HG03280 (cell line): ENCODE data around the gene NOTCH1.
"Not testable (repeated sequence)": the region's sequence is repeated elsewhere in the genome, so short reads cannot be mapped to it uniquely, and the experiment has no call there.

Source experiments
- ATAC-seq: cut with Tn5 transposase; IDR thresholded peaks from one replicate; pipeline ENCODE4 v1.9.1; 2021; ENCODE audit warnings: mild to moderate bottlenecking, moderate library complexity; ENCODE audit not compliant: unreplicated experiment

Gene NOTCH1

GRCh38 chr9:136578915-136579649 is 33.2 kb upstream of the NOTCH1 start:
- no peak for ATAC-seq

DNA sequence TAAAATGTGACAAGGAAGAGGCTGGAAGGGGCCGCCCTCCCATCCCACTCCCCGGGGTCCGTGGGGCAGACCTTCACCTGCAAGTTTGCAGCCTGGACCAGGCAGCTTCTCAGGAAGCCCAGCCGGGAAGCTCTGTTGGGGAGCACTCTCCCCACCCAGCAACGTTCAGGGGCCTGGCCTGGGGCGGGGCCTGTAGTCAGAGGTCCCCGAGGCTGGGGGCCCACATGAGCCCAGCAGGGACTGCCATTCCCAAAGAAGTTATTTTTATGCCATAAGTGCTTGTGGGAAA is 32.7 kb upstream of the NOTCH1 start:
- ATAC-seq = no peak

- ATAC-seq = no peak
These were observed 32.2 kb upstream of the NOTCH1 start for GRCh38 chr9:136577941-136578625.

GRCh38 chr9:136576269-136576626 is 30.4 kb upstream of the NOTCH1 start:
- ATAC-seq = no peak

- no peak for ATAC-seq
These were observed 29.9 kb upstream of the NOTCH1 start for GRCh38 chr9:136575626-136576268.

DNA sequence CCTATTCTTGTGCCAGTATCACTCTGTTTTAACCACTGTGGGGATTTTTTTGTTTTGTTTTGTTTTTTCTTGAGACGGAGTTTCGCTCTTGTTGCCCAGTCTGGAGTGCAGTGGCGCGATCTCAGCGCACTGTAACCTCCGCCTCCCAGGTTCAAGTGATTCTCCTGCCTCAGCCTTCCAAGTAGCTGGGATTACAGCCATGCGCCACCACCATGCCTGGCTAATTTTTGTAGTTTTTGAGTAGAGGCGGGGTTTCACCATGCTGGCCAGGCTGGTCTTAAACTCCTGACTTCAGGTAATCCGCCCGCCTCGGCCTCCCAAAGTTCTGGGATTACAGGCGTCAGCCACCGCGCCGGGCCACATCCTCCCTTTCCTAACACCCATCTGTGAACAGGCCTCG is 28.8 kb upstream of the NOTCH1 start:
- not testable (repeated sequence) for ATAC-seq

- no peak for ATAC-seq
These were observed 27.2 kb upstream of the NOTCH1 start for GRCh38 chr9:136572828-136573625.

DNA sequence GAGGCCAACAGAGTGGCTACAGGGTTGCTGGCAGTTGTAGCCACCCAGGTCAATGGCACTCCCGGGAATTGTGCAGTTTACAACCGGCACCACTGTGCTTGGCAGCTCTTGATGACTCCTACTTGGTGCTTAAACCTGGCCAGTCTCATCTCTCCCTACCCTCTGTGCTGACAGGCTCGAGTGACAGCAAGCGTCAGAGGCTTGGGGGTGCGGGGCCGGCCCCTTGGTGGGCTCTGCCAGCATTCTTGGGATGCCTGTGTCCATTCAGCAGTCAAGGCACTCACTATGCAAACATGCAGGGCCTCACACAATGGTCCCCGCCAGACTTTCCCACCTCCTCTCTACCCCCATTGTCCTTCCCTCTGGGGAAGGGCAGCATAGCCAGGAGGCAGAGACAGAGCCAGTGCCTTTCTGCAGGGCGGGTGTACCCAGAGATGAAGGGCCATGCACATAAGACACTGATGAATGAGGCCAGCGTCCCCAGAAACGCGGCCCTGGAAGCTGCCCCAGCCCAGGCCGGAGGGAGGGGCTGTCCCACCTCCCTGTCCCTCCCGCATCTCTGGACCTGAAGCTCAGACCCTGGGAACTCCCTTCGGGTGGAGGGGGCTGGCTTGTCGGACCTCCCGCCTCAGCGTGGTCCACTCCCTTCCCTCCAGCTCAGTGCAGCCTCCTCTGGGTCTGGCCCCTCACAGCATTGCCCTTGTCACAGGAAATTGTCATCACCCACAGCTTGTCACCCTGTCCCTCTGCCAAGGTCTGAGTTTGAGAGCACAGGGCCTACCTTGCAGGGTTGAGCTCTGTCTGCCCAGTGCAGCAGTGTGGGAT is 26.4 kb upstream of the NOTCH1 start:
- ATAC-seq = no peak

- ATAC-seq = no peak
These were observed 25.7 kb upstream of the NOTCH1 start for GRCh38 chr9:136571531-136571930.

GRCh38 chr9:136570916-136571315 is 25.1 kb upstream of the NOTCH1 start:
- ATAC-seq = no peak

DNA sequence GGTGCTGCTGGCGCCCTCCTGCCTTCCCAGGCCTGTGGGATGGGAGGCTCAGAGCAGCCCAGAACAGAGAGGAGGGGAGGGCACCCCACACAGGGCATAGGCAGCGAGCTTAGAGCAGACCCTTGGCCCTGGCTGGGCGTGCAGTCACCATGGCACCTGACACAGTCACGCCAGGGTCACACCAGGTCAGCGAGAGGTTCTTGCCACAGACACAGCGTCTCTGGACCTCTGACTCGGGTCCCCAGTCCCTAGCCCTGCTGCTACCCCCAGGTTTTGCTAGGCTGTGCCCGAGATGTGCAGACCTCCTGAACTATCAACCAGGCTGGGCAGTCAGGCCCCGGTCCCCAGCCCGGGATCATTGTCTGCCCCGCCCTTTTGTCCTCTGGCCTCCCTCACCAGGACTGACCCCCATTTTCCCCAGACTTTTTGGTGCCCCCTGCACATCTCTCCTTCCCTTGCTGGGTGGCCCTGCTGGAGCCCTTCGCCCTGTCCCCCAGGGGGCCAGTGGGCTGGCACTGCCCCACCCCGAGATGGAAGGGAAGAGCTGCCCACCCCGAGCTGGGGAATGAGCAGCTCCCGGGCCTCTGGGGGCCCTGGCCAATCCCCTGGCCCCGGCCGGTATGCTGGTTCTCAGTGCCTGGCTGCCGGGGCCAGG is 24.5 kb upstream of the NOTCH1 start:
- ATAC-seq = no peak

DNA sequence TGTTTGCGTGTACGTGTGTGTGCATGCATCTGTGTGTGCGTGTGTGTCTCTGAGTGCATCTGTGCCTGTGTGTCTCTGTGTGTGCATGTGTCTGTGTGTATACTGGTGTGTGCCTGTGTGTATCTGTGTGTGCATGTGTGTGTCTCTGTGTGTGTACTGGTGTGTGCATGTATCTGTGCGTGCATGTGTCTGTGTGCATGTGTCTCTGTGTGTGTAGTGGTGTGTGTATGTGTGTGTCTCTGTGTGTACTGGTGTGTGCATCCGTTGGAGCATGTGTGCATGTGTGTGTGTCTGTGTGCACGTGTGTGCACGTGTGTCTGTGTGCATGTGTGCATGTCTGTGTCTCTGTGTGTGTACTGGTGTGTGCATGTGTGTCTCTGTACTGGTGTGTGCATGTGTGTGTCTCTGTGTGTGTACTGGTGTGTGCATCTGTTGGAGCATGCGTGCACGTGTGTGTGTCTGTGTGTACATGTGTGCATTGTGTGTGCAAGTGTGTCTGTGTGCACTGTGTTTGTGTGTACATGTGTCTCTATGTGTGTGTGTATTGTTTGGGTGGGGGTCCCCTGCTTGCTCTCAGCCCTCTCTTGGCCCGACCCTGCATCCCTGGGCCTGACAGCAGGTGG is 23.8 kb upstream of the NOTCH1 start:
- no peak for ATAC-seq

GRCh38 chr9:136568288-136569081 is 22.6 kb upstream of the NOTCH1 start:
- no peak for ATAC-seq

GRCh38 chr9:136567651-136568287 is 21.9 kb upstream of the NOTCH1 start:
- no peak for ATAC-seq

DNA sequence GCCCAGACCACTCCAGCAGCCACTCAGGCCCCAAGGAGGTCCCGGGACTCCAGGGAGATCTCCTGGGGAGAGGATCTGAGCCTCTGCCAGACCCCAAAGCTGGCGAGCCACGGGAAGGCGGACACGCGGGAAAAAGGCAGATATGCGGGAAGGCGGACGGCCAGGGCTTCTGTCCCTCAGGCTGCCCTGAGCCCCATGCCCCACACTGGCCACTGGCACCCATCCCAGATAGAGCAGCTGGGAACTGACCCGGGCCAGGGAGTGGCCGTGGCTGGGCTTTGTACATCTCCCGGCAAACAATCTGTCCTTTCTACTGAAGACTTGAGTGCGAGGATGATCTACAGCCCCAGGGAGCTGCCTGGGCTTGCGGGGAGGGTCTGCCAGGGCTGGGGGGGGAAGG is 21.1 kb upstream of the NOTCH1 start:
- ATAC-seq = no peak

DNA sequence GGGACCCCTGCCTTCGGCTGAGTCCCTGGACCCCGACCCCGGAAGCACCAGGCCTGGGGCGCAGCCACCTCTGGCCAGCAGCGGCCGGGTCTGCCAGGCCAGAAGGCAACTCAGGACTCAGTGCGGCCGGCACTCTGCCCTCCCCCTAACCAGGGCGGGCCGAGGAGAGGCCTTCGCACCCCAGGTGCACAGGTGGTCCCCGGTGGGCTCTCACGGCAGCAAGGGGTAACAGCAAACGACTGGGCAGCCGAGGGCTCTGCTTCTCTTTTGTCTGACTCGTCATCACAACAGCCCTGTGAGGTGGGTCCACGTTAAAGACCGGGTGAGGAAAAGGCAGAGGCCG is 20.7 kb upstream of the NOTCH1 start:
- no peak for ATAC-seq

GRCh38 chr9:136565715-136566552 is 20.1 kb upstream of the NOTCH1 start:
- no peak for ATAC-seq
